Measurements from ENCODE around the gene ERBB3.

Gene ERBB3

DNA sequence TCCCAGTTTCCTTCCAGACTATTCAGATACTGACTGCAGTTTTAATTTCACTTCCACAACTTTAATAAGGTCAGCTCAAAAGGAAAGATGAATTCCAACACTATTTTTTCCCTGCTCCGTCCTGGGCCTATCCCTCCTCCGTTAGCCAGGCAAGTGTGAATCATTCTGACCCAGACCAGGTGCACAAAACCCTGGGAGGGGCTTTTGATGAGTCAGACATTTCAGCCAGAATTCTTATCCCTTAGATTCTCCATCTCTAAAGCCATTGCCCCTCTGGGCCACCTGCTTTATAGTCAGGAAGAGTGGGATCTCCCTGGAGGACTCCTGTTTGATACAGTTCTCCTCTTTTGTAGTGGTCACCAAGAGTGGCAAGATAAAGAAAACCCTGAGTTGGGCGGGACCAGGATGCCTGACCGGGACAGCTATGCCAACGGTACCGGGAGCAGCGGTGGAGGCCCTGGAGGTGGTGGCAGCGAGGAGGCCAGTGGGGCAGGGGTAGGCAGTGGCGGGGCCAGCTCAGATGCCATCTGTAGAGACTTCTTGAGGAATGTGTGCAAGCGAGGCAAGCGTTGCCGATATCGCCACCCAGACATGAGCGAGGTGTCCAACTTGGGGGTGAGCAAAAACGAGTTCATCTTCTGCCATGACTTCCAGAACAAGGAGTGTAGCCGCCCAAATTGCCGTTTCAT lies 40.3 kb downstream of the ERBB3 start:
- peaks cover 0 to 26% of the 10 kb centered on the region in 2 donors for H3K36me3 ChIP-seq (ENCODE audit: control insufficient read depth in 1 of 2, insufficient read depth in 2 of 2, low read length in 2 of 2)
- no peak overlapping the region for H3K27ac ChIP-seq (ENCODE audit: low read depth, low read length)
- peaks cover 18 to 21% of the 10 kb centered on the region in 2 donors for H3K4me1 ChIP-seq (ENCODE audit: control insufficient read depth in 1 of 2, insufficient read depth in 2 of 2, low read length in 2 of 2)
- H3K4me3 ChIP-seq (ENCODE audit: low read depth in 1 of 2, low read length in 2 of 2), result no peak overlapping the region
- H3K9me3 ChIP-seq (ENCODE audit: control insufficient read depth in 1 of 2, low read length in 2 of 2), result no peaks in the 10 kb centered on the region
- H3K9ac ChIP-seq (ENCODE audit: low read depth in 1 of 2, low read length in 2 of 2), result peak overlapping the region in 1 of 2 donors; percentile 93
- no peaks in the 10 kb centered on the region for H3K27me3 ChIP-seq (ENCODE audit: control insufficient read depth in 1 of 2, insufficient read depth in 2 of 2, low read length in 2 of 2)

DNA sequence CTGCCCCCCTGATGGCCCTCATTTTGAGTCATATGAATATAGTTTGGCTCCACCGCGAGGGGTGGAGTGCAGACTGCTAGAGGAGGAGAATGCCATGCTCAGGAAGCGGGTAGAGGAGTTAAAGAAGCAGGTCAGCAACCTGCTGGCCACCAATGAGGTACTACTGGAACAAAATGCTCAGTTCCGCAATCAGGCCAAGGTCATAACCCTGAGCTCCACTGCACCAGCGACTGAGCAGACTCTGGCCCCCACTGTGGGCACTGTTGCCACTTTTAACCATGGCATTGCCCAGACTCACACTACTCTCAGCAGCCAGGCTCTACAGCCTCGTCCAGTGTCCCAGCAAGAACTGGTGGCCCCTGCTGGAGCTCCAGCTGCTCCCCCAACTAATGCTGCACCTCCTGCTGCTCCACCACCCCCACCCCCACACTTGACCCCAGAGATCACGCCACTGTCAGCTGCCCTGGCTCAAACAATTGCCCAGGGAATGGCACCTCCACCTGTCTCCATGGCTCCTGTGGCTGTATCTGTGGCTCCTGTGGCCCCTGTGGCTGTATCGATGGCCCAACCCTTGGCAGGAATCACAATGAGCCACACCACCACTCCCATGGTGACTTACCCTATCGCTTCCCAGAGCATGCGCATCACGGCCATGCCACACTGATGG lies 41.4 kb downstream of the ERBB3 start:
- peaks cover 0 to 26% of the 10 kb centered on the region in 2 donors for H3K36me3 ChIP-seq (ENCODE audit: control insufficient read depth in 1 of 2, insufficient read depth in 2 of 2, low read length in 2 of 2)
- H3K27ac ChIP-seq (ENCODE audit: low read depth, low read length), result no peak overlapping the region
- H3K9ac ChIP-seq (ENCODE audit: low read depth in 1 of 2, low read length in 2 of 2), result no peak overlapping the region
- peaks cover 26 to 30% of the 10 kb centered on the region in 2 donors for H3K4me1 ChIP-seq (ENCODE audit: control insufficient read depth in 1 of 2, insufficient read depth in 2 of 2, low read length in 2 of 2)
- H3K27me3 ChIP-seq (ENCODE audit: control insufficient read depth in 1 of 2, insufficient read depth in 2 of 2, low read length in 2 of 2), result no peaks in the 10 kb centered on the region
- no peaks in the 10 kb centered on the region for H3K9me3 ChIP-seq (ENCODE audit: control insufficient read depth in 1 of 2, low read length in 2 of 2)
- H3K4me3 ChIP-seq (ENCODE audit: low read depth in 1 of 2, low read length in 2 of 2), result no peak overlapping the region

DNA sequence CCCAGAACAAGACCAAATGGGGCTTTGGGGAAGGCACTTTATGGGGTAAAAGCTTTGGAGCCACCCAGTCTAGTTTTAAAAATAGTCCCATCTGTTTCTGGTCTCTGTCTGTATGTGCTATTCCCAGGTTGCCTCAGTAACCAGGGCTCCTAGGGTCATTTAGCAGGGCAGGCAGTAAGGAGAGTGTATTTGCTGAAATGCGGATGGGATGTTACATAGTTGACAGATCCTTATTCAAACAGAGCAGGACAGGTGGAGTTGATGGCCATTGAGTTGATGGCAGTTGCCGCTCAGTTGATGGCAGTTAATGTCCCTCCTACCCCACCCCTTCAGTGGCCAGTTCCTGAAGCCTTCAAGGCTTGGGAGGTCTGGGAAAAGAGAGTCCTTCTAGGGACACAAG lies 42.7 kb downstream of the ERBB3 start:
- Histone ChIP-seq H3K36me3 (ENCODE audit: control insufficient read depth in 1 of 2, insufficient read depth in 2 of 2, low read length in 2 of 2) (peaks cover 0 to 25% of the 10 kb centered on the region in 2 donors), H3K4me1 (ENCODE audit: control insufficient read depth in 1 of 2, insufficient read depth in 2 of 2, low read length in 2 of 2) (peaks cover 38 to 42% of the 10 kb centered on the region in 2 donors), H3K9me3 (ENCODE audit: control insufficient read depth in 1 of 2, low read length in 2 of 2) (no peaks in the 10 kb centered on the region), H3K4me3 (ENCODE audit: low read depth in 1 of 2, low read length in 2 of 2) (no peak overlapping the region), H3K27me3 (ENCODE audit: control insufficient read depth in 1 of 2, insufficient read depth in 2 of 2, low read length in 2 of 2) (no peaks in the 10 kb centered on the region), H3K27ac (ENCODE audit: low read depth, low read length) (no peak overlapping the region), H3K9ac (ENCODE audit: low read depth in 1 of 2, low read length in 2 of 2) (peak overlapping the region in 1 of 2 donors; percentile 8)

DNA sequence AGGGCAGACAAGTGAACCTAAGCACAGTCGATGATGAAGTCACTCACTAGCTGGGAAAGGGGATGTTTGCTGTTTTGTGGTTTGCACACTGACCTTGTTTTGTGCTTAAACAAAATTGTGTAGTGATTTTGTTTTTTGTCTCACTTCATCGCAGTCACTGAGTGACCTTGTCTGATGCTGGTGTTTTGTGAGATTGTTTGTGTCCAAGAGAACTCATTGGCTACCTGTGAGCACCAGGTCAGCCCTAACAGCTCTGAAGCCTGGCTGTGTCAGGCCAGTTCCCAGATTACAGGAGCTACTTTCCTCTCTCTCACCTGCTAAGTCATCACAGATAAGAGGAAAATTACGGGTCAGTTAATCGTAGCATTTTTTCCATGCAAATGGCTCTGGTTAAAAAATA lies 44.2 kb downstream of the ERBB3 start:
- H3K9ac ChIP-seq (ENCODE audit: low read depth in 1 of 2, low read length in 2 of 2), result peak overlapping the region in 1 of 2 donors; percentile 34
- no peaks in the 10 kb centered on the region for H3K27me3 ChIP-seq (ENCODE audit: control insufficient read depth in 1 of 2, insufficient read depth in 2 of 2, low read length in 2 of 2)
- peaks cover 34 to 38% of the 10 kb centered on the region in 2 donors for H3K4me1 ChIP-seq (ENCODE audit: control insufficient read depth in 1 of 2, insufficient read depth in 2 of 2, low read length in 2 of 2)
- peaks cover 0 to 22% of the 10 kb centered on the region in 2 donors for H3K36me3 ChIP-seq (ENCODE audit: control insufficient read depth in 1 of 2, insufficient read depth in 2 of 2, low read length in 2 of 2)
- H3K9me3 ChIP-seq (ENCODE audit: control insufficient read depth in 1 of 2, low read length in 2 of 2), result no peaks in the 10 kb centered on the region
- H3K27ac ChIP-seq (ENCODE audit: low read depth, low read length), result no peak overlapping the region
- no peak overlapping the region for H3K4me3 ChIP-seq (ENCODE audit: low read depth in 1 of 2, low read length in 2 of 2)

DNA sequence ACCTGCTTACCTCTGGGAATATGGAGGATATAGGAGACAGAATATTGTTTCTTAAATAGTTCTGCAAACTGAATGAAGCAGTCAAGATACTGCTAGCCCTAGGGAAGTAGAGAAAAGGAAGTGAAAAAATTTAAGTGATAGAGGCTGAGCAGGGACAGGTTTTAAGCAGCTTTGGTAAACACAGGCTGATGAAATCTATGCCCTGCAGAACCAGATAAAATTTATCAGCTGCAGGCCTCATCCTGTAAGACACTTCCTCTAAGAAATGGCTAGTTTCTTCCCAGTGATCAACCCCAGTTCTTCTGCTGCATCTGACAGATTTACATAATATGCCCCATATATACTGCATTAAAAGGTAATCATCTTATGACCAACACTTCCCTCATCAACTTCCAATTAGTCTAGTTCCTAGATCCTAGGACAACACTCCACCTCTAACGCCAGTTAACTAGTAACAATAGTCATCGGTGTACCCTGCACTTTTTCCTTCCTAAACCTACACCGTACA lies 46.8 kb downstream of the ERBB3 start:
- peaks cover 12 to 24% of the 10 kb centered on the region in 2 donors for H3K36me3 ChIP-seq (ENCODE audit: control insufficient read depth in 1 of 2, insufficient read depth in 2 of 2, low read length in 2 of 2)
- peaks cover 26 to 39% of the 10 kb centered on the region in 2 donors for H3K4me1 ChIP-seq (ENCODE audit: control insufficient read depth in 1 of 2, insufficient read depth in 2 of 2, low read length in 2 of 2)
- H3K27ac ChIP-seq (ENCODE audit: low read depth, low read length), result peak overlapping the region; percentile 62
- no peaks in the 10 kb centered on the region for H3K9me3 ChIP-seq (ENCODE audit: control insufficient read depth in 1 of 2, low read length in 2 of 2)
- peak overlapping the region; percentile 57 to 61 for H3K4me3 ChIP-seq (ENCODE audit: low read depth in 1 of 2, low read length in 2 of 2)
- peak overlapping the region; percentile 45 to 94 for H3K9ac ChIP-seq (ENCODE audit: low read depth in 1 of 2, low read length in 2 of 2)
- no peaks in the 10 kb centered on the region for H3K27me3 ChIP-seq (ENCODE audit: control insufficient read depth in 1 of 2, insufficient read depth in 2 of 2, low read length in 2 of 2)

DNA sequence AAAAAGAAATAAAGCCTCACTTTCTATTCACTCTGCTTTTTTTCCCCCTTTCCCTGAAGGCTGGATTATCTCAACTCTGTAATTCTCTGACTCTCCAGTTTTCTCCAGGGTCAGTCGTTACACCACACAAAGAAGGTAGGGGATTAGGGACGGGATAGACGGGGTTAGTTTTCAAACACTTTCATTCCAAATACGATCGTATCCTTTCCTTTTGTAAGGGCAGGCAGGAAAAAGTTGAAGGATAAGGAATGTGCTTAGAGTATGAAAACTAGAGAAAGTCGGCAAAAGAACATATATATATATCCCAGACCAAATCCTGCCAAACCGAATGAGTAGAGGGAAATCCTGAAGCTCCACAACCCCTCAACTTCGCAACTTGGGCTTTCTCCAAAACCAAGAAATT lies 47.5 kb downstream of the ERBB3 start:
- Histone ChIP-seq H3K27ac (ENCODE audit: low read depth, low read length) (peak overlapping the region; percentile 48), H3K4me1 (ENCODE audit: control insufficient read depth in 1 of 2, insufficient read depth in 2 of 2, low read length in 2 of 2) (peaks cover 26 to 39% of the 10 kb centered on the region in 2 donors), H3K27me3 (ENCODE audit: control insufficient read depth in 1 of 2, insufficient read depth in 2 of 2, low read length in 2 of 2) (no peaks in the 10 kb centered on the region), H3K9ac (ENCODE audit: low read depth in 1 of 2, low read length in 2 of 2) (peak overlapping the region; percentile 45 to 94), H3K4me3 (ENCODE audit: low read depth in 1 of 2, low read length in 2 of 2) (peak overlapping the region; percentile 57 to 61), H3K9me3 (ENCODE audit: control insufficient read depth in 1 of 2, low read length in 2 of 2) (no peaks in the 10 kb centered on the region), H3K36me3 (ENCODE audit: control insufficient read depth in 1 of 2, insufficient read depth in 2 of 2, low read length in 2 of 2) (peaks cover 19 to 24% of the 10 kb centered on the region in 2 donors)

DNA sequence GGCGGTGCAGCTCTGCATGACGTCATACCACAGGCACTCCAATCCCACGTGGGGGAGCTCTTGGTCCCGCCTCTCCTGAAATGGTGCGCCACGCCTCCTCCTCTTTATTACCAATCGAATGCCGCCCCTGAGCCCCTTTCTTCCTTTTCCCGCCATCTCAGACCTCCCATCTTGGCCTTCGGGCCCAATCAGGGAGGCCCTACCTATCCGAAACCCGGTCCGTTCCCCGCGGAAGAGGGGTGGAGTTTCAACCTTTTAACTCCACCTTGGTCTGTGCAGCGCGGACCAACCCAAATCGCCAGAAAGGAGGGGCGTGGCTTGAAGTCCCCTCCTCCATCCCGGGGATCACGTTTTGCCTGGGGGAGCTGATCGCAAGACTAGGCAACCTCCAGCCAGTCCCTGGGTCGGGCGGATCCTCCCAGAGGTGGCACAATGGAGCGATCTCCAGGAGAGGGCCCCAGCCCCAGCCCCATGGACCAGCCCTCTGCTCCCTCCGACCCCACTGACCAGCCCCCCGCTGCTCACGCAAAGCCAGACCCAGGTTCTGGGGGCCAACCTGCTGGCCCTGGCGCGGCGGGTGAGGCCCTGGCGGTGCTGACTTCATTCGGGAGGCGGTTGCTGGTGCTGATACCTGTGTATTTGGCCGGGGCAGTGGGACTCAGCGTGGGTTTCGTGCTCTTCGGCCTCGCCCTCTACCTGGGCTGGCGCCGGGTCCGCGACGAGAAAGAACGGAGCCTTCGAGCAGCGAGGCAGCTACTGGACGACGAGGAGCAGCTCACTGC lies 48.1 kb downstream of the ERBB3 start, which contains the start of gene ESYT1:
ESYT1 (plus strand) TSS at position 380 of the 782 bp plus-strand sequence; CDS start at position 433, 53 bp downstream.
- Histone ChIP-seq H3K27me3 (ENCODE audit: control insufficient read depth in 1 of 2, insufficient read depth in 2 of 2, low read length in 2 of 2) (no peaks in the 10 kb centered on the region), H3K9ac (ENCODE audit: low read depth in 1 of 2, low read length in 2 of 2) (peak within 1 kb of the TSS; percentile 84 to 94), H3K4me3 (ENCODE audit: low read depth in 1 of 2, low read length in 2 of 2) (peak within 1 kb of the TSS; percentile 88 to 92), H3K36me3 (ENCODE audit: control insufficient read depth in 1 of 2, insufficient read depth in 2 of 2, low read length in 2 of 2) (peaks cover 20 to 25% of the 10 kb centered on the region in 2 donors), H3K4me1 (ENCODE audit: control insufficient read depth in 1 of 2, insufficient read depth in 2 of 2, low read length in 2 of 2) (peaks cover 26 to 39% of the 10 kb centered on the region in 2 donors), H3K27ac (ENCODE audit: low read depth, low read length) (peak within 1 kb of the TSS; percentile 76), H3K9me3 (ENCODE audit: control insufficient read depth in 1 of 2, low read length in 2 of 2) (no peaks in the 10 kb centered on the region)

DNA sequence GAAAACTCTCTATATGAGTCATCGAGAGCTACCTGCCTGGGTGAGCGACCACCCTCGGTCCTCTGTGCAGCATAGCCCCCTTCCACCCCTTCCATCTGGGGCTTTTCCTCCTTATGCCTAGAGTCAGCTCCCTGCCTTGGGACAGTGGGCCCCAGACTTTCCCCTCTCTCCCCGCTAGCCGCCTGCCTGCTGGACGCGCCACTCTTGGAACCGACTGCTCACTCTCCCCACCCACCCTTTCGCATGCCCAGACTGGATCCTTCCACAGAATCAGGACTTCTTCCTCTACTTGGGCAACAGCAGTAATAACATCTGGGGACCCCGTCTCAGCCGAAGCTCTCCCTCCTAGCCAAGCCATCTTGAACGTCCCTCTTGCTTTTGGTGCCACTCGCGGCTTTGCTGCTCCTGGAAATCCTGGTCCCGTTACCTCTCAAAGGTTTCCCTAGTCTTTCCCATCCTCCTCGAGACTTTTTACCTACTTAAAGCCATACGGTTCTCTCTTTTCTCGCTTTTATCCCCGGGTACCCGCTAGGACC lies 48.8 kb downstream of the ERBB3 start:
- no peaks in the 10 kb centered on the region for H3K27me3 ChIP-seq (ENCODE audit: control insufficient read depth in 1 of 2, insufficient read depth in 2 of 2, low read length in 2 of 2)
- peaks cover 26 to 39% of the 10 kb centered on the region in 2 donors for H3K4me1 ChIP-seq (ENCODE audit: control insufficient read depth in 1 of 2, insufficient read depth in 2 of 2, low read length in 2 of 2)

DNA sequence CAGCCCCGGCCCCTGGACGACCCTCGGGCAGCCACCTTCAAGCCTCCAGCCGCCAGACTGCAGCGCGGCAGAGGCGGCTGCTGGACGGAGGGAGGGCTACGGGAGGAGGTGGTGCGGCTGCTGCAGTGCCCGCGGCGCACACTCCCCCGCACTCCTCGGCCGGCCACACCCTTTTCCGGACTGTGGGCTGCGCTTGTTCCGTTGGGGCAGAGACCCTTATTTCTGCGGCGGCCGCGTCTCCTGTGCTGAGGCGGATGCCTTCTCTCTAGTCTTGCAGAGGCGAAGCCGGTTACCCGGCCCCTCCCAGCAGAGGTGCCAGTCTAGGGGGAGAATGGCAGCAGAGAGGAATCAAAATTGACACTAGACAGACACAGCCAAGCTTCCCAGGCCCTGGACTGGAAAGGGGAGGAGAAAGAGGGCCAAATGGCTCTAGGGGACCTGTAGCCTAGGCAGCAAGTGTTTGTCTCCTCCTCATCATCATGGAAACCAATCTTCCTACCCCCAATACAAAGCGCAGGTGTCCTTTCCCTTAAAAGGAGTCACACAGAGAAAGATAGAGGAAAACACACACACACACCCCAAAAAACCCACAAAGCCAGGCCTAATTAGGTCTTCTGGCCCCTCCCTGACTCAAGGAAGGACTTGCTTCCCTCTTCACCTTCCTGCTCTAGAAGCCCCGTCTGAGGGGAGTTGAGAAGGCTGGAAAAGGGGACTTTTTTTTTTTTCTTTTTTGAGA lies 49.4 kb downstream of the ERBB3 start:
- Histone ChIP-seq H3K9me3 (ENCODE audit: control insufficient read depth in 1 of 2, low read length in 2 of 2) (no peaks in the 10 kb centered on the region), H3K27me3 (ENCODE audit: control insufficient read depth in 1 of 2, insufficient read depth in 2 of 2, low read length in 2 of 2) (no peaks in the 10 kb centered on the region), H3K4me1 (ENCODE audit: control insufficient read depth in 1 of 2, insufficient read depth in 2 of 2, low read length in 2 of 2) (peaks cover 26 to 39% of the 10 kb centered on the region in 2 donors), H3K4me3 (ENCODE audit: low read depth in 1 of 2, low read length in 2 of 2) (peak overlapping the region; percentile 88 to 92), H3K36me3 (ENCODE audit: control insufficient read depth in 1 of 2, insufficient read depth in 2 of 2, low read length in 2 of 2) (peaks cover 30 to 38% of the 10 kb centered on the region in 2 donors), H3K9ac (ENCODE audit: low read depth in 1 of 2, low read length in 2 of 2) (peak overlapping the region; percentile 84 to 94), H3K27ac (ENCODE audit: low read depth, low read length) (peak overlapping the region; percentile 45)

More for the DNA sequence above, 48.8 kb downstream of the ERBB3 start:
- Histone ChIP-seq H3K27ac (ENCODE audit: low read depth, low read length) (peak overlapping the region; percentile 76), H3K4me3 (ENCODE audit: low read depth in 1 of 2, low read length in 2 of 2) (peak overlapping the region; percentile 88 to 92), H3K9ac (ENCODE audit: low read depth in 1 of 2, low read length in 2 of 2) (peak overlapping the region; percentile 84 to 94), H3K9me3 (ENCODE audit: control insufficient read depth in 1 of 2, low read length in 2 of 2) (no peaks in the 10 kb centered on the region), H3K36me3 (ENCODE audit: control insufficient read depth in 1 of 2, insufficient read depth in 2 of 2, low read length in 2 of 2) (peaks cover 24 to 31% of the 10 kb centered on the region in 2 donors)

All from duodenal mucosa (tissue), 2 donors.